Measurements from ENCODE around the gene LIPG.

LIPG gene

DNA sequence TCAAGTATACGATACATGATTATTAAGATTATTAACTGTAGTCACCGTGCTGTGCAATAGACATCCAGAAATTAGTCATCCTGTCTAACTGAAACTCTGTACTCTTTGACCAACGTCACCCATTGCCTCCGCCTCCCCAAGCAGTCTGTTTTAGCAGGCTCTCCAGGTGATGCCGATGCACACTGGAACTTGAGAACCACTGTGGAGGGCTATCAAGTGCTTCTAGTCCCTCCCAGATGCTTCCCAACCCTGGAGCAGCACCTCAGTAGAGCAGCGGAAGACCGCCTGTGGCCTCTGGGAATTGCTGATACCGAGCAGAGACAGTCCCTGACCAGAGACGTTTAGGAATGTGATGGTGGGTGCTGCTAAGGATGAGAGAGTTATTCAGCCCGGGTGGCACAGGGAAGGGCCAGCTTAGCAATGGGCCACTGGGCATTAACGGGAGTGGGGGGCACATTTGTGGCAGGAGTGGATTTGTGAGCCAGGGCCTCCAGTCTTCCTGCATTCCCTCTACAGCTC is 50.7 kb downstream of the LIPG start:
- no peak for DNase-seq (ENCODE audit: low read depth in 2 of 2)

DNA sequence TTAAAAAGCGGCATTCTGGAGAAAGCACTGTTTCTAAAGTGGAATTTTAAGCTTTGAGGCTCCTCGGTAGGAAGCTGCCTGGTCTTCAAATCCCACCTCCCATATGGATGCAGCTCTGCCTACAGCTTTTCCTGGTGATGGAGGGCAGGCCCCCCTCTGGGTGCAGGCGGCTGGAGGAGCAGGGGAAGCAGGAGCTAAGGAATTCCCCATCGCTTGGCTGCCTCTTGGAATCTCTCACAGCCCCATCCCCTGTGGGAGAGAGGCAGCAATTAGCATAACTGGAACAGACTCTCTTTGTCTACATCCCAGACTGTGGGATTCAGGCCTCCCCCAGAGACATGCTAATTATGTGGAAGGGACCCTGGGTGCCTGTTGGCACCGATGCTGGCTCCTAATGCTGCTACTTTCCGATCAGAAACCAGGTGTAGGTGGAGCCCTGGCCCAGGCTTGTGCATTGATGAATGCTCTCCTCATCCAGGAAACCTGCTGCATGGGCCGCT is 51.3 kb downstream of the LIPG start:
- no peak for DNase-seq (ENCODE audit: low read depth in 2 of 2)

DNA sequence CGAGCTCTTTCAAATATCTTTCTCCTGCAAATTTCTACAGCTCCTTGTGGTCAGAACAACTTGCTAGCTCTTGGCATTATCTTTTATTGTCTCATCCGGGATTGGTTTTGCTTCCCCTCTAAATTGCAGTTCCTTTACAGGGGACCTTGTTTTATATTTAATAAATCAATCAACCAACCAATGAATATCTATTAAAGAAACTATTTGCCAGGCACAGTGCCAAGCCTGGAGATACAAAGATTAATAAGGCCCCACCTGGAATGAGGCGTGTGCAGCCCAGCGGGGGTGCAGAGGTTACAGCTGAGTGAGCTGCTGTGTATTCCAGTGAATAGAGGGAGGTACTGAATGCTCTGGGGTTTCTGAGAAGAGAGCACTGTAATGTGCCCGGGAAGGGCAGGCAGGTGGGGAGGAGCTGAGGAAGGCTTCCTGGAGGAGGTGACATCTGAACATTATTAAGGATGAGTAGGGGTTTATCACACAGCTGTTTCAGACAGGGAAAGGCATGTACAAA is 51.8 kb downstream of the LIPG start:
- DNase-seq (ENCODE audit: low read depth in 2 of 2) = no peak

DNA sequence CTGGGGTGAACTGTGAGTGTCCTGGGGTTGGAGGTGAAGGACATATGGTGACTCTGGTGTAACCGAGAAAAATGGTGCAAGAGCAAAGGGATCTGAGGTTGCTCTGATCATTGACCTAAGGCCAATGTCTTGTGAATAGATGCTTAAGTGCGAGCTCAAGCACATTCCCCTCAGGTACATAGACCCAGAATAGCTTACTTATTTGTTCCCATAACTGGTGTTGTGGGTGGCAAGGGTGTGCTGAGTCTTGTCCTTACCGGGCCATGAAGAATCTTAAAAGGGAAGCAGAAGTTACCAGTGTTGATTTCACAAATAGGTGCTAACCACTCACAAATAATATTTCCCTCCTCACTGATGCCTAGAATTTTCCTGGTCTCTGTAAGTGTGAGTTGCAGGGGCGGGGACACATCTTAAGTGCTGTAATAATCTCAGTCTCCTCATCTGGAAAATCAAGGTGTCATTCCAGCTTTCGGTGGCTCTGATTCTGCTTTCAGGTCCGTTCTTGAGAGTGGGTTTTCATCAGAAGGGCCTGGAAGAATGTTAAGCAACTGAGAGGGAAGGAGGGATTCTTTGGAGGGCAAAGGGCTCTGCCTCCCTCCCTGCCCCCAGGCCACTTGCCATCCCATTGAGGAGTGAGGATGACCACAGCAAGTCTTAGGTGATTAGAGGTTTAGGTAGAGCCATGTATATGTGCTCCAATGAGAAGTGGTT is 54.9 kb downstream of the LIPG start:
- DNase-seq (ENCODE audit: low read depth in 2 of 2) = no peak

DNA sequence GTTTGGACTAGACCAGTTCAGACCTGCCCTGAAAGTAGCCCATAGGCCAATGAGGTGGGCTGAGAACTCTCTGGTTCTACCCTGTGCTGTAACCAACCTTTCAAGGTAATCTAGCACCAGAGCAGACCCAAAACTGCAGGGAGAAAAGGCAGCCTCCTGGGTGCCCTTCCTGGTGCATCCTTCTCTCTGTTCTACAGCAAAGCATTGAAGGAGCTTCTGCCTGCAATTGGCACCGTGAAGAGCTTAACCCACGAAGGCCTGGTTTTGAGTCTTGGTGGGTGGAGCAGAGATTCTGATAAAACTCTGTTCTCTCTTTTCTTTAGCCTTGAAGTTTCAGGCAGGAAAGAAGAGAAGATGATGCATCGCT is 55.5 kb downstream of the LIPG start:
- no peak for DNase-seq (ENCODE audit: low read depth in 2 of 2)

DNA sequence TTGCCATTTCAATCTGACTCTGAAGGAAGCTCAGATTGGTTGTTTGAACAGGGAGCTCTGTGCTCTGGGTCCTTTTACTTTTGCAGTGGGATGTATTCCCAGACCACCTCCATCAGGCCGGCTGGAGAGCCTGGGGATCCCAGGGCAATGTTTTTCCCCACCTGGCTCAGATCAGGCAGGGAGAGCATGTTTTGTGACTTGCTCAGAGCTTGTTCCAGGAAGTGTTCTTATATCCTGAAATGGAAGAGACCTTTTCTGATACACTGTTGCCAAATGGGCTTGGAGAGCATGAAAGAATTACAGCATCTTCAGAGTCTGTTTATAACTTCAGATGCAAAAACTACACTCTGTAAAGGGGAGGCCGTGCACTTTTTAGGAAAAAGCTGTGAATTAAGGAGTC is 56.0 kb downstream of the LIPG start:
- DNase-seq (ENCODE audit: low read depth in 2 of 2) = no peak

DNA sequence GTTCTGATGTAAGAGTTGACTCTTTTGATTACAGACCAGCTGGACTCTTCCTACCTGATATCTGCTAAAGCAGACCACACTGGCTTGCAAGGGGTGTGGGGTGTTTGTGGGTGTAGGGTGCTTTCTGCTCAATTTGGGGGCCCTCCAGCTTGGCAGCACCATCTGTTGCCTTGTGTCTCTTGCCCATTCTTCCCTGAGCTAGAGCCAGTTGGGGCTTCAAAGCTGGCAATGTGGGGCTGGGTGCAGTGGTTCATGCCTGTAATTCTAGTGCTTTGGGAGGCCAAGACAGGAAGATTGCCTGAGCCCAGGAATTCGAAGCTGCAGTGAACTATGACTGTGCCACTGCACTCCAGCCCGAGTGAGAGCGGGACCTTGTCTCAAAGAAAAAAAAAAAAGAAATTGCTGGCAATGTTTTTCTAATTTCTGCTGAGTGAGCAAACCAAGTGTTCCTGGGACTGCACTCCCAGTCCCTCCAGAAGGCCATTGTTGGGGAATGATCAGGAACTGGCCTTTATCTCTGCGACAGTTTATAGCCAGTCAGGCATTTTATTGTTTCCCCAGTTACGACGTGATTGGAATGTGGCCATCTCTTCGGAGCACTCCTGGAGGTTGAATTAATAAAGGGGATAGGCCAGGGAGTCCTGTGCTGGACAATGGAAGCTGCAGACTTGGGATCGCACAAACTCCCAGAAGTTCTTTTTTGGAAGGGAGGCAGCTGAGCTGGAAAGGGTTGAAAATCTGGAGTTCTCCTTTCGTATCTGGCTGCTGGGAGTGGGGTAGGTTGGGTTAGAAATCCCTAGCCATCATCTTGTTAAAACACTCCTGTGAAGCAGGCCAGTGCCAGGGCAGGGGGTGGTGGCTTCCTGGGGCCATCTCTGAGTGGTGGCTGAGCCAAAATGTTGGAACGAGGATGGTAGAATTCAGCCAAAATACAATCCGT is 57.2 kb downstream of the LIPG start:
- no peak for DNase-seq (ENCODE audit: low read depth in 2 of 2)

DNA sequence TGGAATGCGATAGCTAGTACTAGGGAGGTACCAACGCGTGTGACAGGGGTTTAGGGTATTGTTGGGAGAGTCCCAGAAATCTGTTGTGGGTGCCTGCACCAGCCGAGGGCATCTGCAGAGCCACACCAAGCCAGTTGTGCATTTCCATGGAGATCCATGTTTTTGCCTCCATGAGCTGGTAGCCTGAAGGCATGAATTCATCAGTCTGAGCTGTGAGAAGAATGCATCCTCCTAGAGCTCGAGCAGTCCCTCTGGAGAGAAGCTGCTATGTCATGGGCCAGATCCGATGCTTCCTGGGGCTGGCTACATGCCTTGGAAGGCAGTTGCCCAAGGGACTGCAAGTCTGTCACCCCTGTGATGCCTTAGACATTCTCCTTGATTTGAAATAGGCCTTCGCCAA is 57.9 kb downstream of the LIPG start:
- no peak for DNase-seq (ENCODE audit: low read depth in 2 of 2)

DNA sequence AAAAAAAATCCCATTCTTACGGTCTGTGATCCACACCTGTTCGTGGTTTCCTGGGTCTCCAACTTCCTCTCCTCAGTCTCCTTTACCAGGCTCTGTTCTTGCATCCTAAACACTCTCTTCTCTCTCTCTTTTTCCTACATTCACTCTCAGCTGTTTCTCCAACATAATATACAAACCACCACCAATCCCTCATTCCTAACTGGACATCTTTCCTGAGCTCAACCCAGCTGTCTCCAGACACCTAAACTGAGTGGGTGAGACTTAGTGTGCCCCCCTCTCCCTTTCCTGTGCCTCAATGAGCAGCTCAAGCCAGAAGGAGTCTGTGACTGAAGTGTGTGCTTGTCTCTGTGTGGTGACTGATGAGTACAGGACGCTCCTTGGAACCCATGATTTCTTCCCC is 59.4 kb downstream of the LIPG start:
- no peak for DNase-seq (ENCODE audit: low read depth in 2 of 2)

DNA sequence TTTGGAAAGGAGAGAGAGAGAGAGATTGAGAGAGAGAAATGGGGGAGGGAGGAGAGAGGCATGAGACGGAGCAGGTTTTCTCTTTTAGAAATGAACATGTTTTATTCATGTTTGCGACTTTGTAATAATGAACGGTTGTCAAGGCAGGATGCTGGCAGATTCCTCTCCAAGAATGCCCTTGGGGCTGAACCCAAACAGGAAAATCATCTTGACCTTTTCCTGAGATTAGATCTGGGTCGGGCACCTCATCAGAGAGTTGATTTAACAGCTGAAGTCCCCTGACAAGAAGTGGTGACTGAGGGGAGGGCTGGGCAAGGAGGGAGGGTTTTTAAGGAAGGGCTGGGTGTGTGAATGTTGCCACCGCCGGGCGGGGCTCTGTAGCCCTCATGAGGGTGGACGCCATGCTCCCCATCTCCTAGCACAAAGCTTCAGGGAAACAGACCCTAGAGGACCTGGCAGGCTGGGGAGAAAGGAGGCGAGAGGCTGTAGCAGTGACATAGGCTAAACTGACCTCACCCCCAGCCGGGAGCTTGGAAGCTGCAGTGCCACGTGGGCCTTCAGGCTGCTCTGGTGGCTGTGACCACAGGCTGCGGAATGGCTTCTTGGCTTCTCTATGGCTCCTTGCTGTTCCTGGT is 60.0 kb downstream of the LIPG start:
- no peak for DNase-seq (ENCODE audit: low read depth in 2 of 2)

DNA sequence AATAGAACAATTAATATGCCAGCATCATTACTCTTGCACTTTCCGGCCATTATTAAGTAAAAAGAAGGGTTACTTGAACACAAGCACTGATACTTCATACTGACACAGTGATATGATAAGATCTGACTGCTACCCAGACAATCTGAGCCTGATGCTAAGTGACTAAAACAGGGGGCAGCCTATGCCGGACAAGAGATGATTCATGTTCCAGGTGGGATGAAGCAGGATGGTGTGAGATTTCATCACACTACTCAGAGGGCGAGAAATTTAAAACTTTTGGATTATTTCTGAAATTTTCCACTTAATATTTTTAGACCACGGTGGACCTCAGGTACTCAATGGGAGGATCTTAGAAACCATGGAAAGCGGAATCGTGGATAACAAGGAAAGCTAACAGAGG is 61.7 kb downstream of the LIPG start:
- no peak for DNase-seq (ENCODE audit: low read depth in 2 of 2)

DNA sequence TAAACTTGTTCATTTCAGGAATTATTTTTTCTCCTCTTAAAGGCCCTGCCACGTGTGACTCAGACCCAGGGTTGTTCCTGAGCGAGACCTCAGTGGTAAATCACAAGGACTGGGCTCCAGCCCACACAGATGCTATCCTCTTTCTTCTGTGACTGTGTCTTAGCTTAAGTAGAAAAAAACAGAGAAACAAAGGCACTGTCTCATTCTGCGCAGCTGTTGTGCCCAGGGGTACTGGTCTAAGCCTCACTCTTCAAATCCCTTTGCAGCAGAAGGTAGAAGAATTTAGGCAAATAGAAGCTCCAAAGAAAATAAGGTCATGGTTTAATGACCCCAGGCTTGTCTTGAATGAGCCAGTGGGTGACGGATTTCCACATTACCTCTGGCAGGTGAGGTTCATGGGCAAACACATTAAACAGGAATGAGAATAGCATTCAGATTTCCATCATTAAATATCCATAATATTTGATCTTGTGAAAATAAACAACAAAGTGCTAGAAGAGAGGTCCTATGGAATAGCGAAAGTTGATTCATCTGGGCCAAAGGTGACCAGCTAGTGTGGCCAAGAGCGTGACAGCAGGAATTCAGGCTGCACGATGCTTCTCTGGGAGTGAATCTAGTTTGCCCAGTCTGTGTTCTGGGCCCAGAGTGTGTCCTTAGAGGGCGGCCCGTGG is 63.3 kb downstream of the LIPG start:
- no peak for DNase-seq (ENCODE audit: low read depth in 2 of 2)

DNA sequence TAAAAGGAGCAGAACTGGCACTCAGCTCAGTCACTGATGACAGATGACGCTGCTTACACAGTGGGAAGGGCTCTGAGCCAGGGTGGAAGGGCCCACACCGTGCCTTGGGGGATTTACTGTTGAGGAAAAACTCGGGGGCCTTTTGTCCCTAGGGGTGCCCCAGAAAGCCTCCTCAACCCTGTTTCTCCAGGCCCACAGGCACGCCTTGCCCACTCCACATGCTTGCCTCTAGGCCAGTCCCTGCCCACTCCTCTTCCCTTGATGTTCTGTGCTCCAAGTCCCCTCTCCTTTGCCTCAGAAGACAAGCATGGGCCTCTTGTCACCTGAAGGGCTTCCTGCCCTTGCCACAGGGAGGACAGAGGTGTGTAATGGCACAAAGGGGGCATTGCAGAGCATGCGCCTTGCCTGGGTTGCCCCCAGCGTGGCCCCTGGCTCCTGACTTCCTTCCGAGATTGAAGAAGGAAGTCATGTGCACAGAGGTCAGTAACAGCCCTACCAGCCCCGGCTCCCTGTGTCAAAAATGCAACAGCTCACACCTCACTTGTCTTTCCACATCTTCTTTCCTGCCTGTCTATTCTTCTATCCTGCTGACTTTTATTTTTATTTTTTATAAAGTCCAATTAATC is 65.1 kb downstream of the LIPG start:
- DNase-seq (ENCODE audit: low read depth in 2 of 2) = no peak

DNA sequence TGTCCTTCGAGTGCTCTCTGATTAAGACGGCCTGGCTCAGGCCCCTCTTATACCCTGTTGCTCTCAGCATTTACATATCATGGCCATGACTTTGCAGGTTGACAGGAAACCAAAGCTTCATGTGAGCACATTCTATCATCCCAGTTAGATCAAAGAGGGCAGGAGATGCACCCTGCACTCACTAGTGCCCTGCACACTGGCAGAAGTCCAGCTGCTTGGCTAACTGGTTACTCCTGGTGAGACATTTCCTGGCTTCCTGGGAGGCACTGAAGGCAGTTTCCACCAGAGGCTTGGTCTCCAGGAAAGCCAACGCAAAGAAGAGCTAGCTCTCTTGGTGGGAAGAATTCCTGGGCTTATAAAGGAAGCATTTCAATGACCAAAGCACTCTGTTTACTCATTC is 66.3 kb downstream of the LIPG start:
- DNase-seq (ENCODE audit: low read depth in 2 of 2) = no peak

DNA sequence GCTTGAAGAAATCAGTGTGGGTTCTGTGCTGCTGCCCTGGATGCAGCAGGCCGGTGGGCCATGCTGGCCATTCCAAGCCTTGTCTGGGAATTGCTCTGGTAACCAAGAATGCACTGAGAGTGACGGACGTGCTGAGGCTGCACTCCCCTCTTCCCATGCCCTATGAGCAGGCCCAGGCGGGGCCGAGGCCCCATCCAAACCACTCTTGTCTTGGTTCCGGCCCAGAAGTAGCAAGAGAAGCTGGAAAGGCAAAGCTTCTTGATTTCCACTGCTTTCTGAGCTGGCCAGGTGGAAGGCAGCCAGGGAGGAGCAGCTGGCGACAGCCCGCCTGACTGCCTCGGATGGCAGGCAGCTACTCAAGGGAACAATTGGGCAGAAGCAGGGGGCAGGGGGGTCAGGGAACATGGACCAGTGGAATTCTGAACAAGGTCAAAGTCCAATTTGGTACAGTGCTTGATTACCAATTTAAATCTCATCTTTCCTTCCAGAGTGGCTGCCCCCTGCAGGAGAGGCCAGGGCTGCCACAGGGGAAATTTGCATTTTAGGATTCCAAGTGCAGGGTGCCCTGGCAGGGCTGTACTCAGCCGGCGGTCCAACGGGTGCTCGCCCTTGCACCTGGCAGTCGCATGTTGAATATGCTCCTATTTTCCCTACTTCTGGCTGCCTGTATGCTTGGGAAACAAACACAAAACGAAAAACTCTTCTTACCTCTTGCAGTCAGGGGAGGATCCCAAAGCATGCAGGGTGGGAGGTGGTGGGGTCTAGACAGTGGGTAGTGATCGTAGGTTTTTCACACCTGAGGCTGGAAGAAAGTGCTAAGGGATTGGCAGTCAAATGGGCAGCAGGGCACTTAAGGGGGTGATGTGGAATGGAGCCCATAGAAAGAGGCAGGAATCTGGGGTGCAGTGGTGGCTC is 67.3 kb downstream of the LIPG start:
- no peak for DNase-seq (ENCODE audit: low read depth in 2 of 2)

DNA sequence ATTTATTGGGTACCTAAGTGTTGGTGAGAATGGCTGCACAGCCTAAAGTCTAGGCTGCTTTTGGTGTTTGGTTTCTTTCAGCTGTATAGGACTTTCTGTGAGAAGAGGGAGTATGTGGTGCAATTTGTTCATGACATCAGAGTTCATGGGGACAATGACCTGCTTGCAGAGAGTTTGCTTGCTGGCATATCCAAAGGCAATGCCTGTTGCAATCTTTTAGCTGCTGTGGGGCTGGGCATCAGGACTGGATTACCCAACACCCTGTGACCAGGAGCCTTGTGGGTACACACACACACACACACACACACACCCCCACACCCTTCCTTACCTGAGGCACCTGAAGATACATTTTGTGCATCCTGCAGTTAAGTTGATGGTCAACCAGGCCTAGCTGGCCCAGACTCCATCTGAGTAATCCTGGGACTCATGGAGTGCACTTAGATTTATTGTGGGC is 68.4 kb downstream of the LIPG start:
- no peak for DNase-seq (ENCODE audit: low read depth in 2 of 2)

DNA sequence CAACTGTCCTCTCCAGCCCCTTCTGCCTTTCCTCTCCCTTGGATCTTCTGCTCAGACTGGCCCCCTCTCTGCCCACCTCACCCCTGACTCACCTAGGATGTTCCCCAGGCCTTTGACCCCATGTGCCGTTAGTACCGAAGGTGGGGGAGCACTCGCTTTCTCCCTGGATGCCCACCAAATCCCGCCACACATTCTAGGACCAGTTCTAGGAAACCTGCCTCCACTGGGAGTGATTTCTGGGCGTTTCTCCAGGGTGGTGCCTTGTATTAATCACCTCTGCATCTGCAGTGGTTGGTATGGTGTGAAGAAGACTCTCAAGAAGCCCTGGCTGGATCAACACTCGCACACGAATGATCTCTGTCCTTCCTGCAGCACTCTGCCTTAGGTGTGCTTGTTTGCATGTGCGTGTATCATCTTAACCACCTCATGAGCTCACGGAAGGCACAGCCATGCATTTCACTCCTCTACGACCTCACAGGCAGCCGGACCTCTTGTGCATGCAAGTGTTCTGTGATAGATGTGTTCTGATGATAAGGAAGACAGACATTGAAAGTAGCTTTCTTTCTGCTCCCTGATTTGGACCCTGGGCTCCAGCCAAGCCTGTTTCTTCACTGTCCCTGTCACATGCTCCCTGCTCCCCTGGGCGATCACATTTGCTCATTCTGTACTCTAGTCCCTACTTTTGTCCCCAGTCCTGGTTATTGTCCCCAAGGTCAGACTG is 69.4 kb downstream of the LIPG start:
- DNase-seq (ENCODE audit: low read depth in 2 of 2) = no peak

DNA sequence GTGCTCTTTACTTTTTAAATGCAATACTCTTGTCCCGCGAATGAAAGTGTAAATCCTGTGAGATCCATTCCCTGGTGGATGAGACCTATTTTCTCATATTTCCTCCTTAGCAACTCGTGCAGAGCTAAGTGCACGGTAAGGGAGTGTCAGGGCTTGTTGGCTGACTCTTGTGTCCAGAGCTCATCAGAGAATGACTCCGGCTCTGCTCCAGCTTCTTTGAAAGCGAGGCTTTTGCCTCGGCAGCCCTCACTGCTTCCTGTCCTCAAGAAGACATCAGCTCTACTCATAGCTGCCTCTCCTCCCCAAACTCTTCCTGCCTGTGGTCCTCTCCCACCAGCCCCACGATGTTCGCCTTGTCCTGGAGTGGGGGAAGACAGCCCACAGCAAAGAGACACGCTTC is 70.7 kb downstream of the LIPG start:
- DNase-seq (ENCODE audit: low read depth in 2 of 2) = no peak

DNA sequence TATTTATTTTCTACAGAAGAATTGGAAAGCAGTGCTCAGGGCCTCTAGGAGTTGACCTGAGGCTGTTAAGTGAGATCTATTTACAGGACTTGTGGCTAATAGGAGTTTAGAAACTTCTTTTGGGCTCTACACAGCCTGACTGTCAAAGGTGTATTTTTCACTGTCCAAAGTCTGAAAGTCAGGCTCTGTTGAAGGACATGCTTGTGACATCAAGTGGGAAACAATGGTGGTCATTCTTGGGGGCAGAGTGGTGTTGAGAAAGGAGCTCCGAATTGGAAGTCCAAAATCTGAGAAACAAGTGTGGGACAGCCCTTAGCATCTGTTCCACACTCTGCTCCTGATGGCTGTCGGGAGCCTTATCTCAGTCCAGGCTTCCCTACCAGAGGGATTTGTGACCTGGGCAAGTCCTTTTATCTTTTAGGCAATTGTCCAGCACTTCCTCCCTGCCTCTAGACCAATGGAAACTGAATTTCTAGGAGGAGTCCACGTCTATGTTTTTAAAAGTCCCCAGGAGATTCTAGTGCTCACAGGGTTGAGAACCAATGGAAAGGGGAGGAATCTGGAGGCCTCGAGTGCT is 76.4 kb downstream of the LIPG start:
- no peak for DNase-seq (ENCODE audit: low read depth in 2 of 2)
